Posterior vena cava (tissue), 2 donors: ENCODE measurements around the gene OR13J1. TPM values are rescaled to one million over a fixed set of nuclear protein-coding genes. Genes with fewer than 3 reads are reported as not detected.
"Not testable (repeated sequence)": the region's sequence is repeated elsewhere in the genome, so short reads cannot be mapped to it uniquely, and the experiment has no call there.

ENCODE experiments used
- DNase-seq: peaks from one replicate; pipeline ENCODE4 v3.0.0-alpha.2; 2020; ENCODE audit warnings: low spot score
- intact Hi-C, 2 donors: fragments of 100-400 bp; cut with DNase I; formaldehyde crosslinking; loops; one replicate each; pipeline versions ENCODE4 v1.14.1 to v1.14.2; 2022 to 2023
- total RNA-seq, 2 donors: library from RNA; stranded (reverse); fragmentation: NEBNext Ultra II Directional; extraction: Animal tissue kit (Norgen Biotek cat#: 25700); gene quantifications; one replicate each; pipeline ENCODE4 v1.2.1, GENCODE V29; 2021
- donor health status: DM: yes; HTN: yes; CAD: no.
- donor health status: DM: yes; HTN: yes; CAD: no.

The OR13J1 gene
- total RNA-seq, 2 donors from 2014 or later, result not detected

GRCh38 chr9:35905912-35906679 is 35.9 kb upstream of the OR13J1 start, which contains the start of gene HRCT1:
Gene HRCT1, plus strand, starts transcription at chr9:35906202. Its CDS starts 86 bp downstream, at chr9:35906288.
- peak; percentile 97 for DNase-seq
- intact Hi-C loops, result loop anchor here in 1 of 2 donors (10.0 kb wide), 2 partner anchors 121 to 259 kb away; partner anchors contain the start of gene CCIN

GRCh38 chr9:35905051-35905781 is 35.0 kb upstream of the OR13J1 start:
- DNase-seq, result no peak

GRCh38 chr9:35904338-35904737 is 34.1 kb upstream of the OR13J1 start:
- intact Hi-C loops, result loop anchor here in 1 of 2 donors (1.0 to 10.0 kb wide), 4 partner anchors 38 to 260 kb away; partner anchors contain the start of gene CCIN
- no peak for DNase-seq

More at GRCh38 chr9:35905051-35905781, 35.0 kb upstream of the OR13J1 start:
- intact Hi-C loops, result loop anchor here in 1 of 2 donors (10.0 kb wide), 2 partner anchors 120 to 260 kb away; partner anchors contain the start of gene CCIN

- DNase-seq, result no peak
- intact Hi-C loops, result loop anchor here (2.0 to 10.0 kb wide), 4 partner anchors 39 to 262 kb away; partner anchors contain the start of gene CCIN (in 1 of the 2)
Observed at GRCh38 chr9:35903049-35903448, 32.8 kb upstream of the OR13J1 start.

GRCh38 chr9:35899021-35899420 is 28.8 kb upstream of the OR13J1 start:
- no peak for DNase-seq
- intact Hi-C loops, result no loop called here

GRCh38 chr9:35898337-35898736 is 28.1 kb upstream of the OR13J1 start:
- intact Hi-C loops, result no loop called here
- no peak for DNase-seq

GRCh38 chr9:35897376-35898099 is 27.3 kb upstream of the OR13J1 start:
- DNase-seq, intact Hi-C loops: not testable (repeated sequence)

GRCh38 chr9:35896570-35896969 is 26.4 kb upstream of the OR13J1 start:
- intact Hi-C loops, result no loop called here
- no peak for DNase-seq

GRCh38 chr9:35892051-35892450 is 21.9 kb upstream of the OR13J1 start:
- intact Hi-C loops, result loop anchor here in 1 of 2 donors (5.0 kb wide), 1 partner anchor 115 kb away; no protein-coding TSS in a partner anchor
- DNase-seq, result no peak

- intact Hi-C loops, result loop anchor here in 1 of 2 donors (5.0 kb wide), 1 partner anchor 114 kb away; no protein-coding TSS in a partner anchor
- DNase-seq, result no peak
Observed at GRCh38 chr9:35891646-35892045, 21.4 kb upstream of the OR13J1 start.

- intact Hi-C loops, result loop anchor here in 1 of 2 donors (5.0 kb wide), 1 partner anchor 93 kb away; the partner anchor contains the start of gene NPR2
- not testable (repeated sequence) for DNase-seq
Observed at GRCh38 chr9:35884908-35885307, 14.7 kb upstream of the OR13J1 start.

- intact Hi-C loops, result loop anchor here in 1 of 2 donors (5.0 kb wide), 1 partner anchor 91 kb away; the partner anchor contains the start of gene NPR2
- no peak for DNase-seq
Observed at GRCh38 chr9:35882996-35883395, 12.8 kb upstream of the OR13J1 start.

- intact Hi-C loops, result loop anchor here in 1 of 2 donors (5.0 kb wide), 1 partner anchor 90 kb away; the partner anchor contains the start of gene NPR2
- peak; percentile 94 for DNase-seq
Observed at GRCh38 chr9:35882263-35882848, 12.2 kb upstream of the OR13J1 start.

- intact Hi-C loops, result no loop called here
Observed at GRCh38 chr9:35872505-35872904, 2.3 kb upstream of the OR13J1 start.

GRCh38 chr9:35871545-35871944 is 1.3 kb upstream of the OR13J1 start:
- no peak for DNase-seq
- intact Hi-C loops, result no loop called here

More at GRCh38 chr9:35872505-35872904, 2.3 kb upstream of the OR13J1 start:
- DNase-seq, result no peak

- DNase-seq, result peak; percentile 55
- intact Hi-C loops, result no loop called here
Observed at GRCh38 chr9:35869621-35870216, 482 bp downstream of the OR13J1 start.

- DNase-seq, result no peak
- intact Hi-C loops, result no loop called here
Observed at GRCh38 chr9:35868933-35869332, 1.3 kb downstream of the OR13J1 start.

- DNase-seq, result no peak
- intact Hi-C loops, result no loop called here
Observed at GRCh38 chr9:35867538-35867937, 2.7 kb downstream of the OR13J1 start.
